ENCODE measurements around the gene EFHC2. TPM values are rescaled to one million over a fixed set of nuclear protein-coding genes. Genes with fewer than 3 reads are reported as not detected.

The EFHC2 gene
- total and polyA plus RNA-seq, 2 of the 8 experiments (the other 6 are each of a cell fraction or from before 2014, with no cell fraction given): 1.8 to 3.4 TPM

DNA sequence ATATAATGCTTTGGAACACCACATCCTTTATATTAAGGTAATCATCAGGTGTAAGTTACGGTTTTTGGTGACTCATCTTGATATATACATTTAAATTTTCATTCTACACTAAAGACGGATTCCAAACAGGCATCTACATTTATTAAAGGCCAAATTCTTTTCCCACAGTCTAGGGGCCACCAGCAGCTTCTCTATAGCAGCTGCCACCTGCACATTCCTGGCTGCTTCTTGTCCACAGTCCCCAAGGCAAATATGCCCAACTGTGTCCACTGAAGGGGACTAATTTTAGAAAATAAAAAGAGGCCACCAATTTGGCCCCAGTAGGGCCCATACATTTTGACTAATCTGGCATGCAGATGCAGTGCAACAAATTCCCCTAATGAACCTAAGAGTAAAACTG is 96.6 kb downstream of the EFHC2 start:
- H3K9ac ChIP-seq (replicated peaks in 1 of 4; ENCODE audit: extremely low read depth in 1 of 4, low read depth in 3 of 4, low read length in 3 of 4): no peak overlapping the region

More for the DNA sequence above, 96.6 kb downstream of the EFHC2 start:
- H4K5ac ChIP-seq (ENCODE audit: insufficient read length, low read depth, low read length): no peak overlapping the region
- no peaks in the 10 kb centered on the region for H3K23me2 ChIP-seq (ENCODE audit: low read depth, low read length)
- DNase-seq (ENCODE audit: low read depth in 1 of 2, low spot score in 2 of 2) (no peak), FAIRE-seq (no peak)
- H2BK15ac ChIP-seq (ENCODE audit: low read length): no peak overlapping the region
- H2BK120ac ChIP-seq (replicated peaks; ENCODE audit: low read depth, low read length): no peak overlapping the region
- no peak overlapping the region for H2BK20ac ChIP-seq (ENCODE audit: low read length)
- H4K8ac ChIP-seq (ENCODE audit: extremely low read depth, insufficient read depth, low read length): no peak overlapping the region
- H3K9me3 ChIP-seq (ENCODE audit: insufficient read depth in 2 of 2, low read depth in 1 of 2, low read length in 1 of 2): no peaks in the 10 kb centered on the region
- no peaks in the 10 kb centered on the region for H3K27me3 ChIP-seq (replicated peaks in 1 of 4; ENCODE audit: control insufficient read depth in 3 of 4, extremely low read depth in 1 of 4, insufficient read depth in 3 of 4, low read length in 3 of 4)
- H2AFZ ChIP-seq (ENCODE audit: low read length): no peak overlapping the region
- H3K27ac ChIP-seq (ENCODE audit: low read depth, low read length): no peak overlapping the region
- no peaks in the 10 kb centered on the region; a peak in 1 of 7 replicates for H3K4me1 ChIP-seq (replicated peaks in 1 of 4; ENCODE audit: control insufficient read depth in 3 of 4, insufficient read depth in 4 of 4, low read length in 3 of 4)
- H3K14ac ChIP-seq (ENCODE audit: insufficient read length): no peak overlapping the region
- H4K20me1 ChIP-seq (replicated peaks in 1 of 2; ENCODE audit: control insufficient read depth in 1 of 2, insufficient read depth in 2 of 2, low read length in 2 of 2): no peaks in the 10 kb centered on the region
- no peaks in the 10 kb centered on the region for H3K79me1 ChIP-seq (ENCODE audit: low read depth, low read length)
- H3K18ac ChIP-seq (ENCODE audit: extremely low read depth, low read length): no peak overlapping the region
- POLR2A ChIA-PET (ENCODE audit: partially characterized antibody): no interaction called here
- no peak overlapping the region for H3K4ac ChIP-seq (replicated peaks; ENCODE audit: insufficient read length, low read depth, low read length)
- no peak for TF ChIP-seq RAD21 (IDR thresholded peaks at IDR 0.05 in 1 of 2, conservative IDR thresholded peaks at IDR 0.05 in 1 of 2; ENCODE audit: low read depth in 2 of 2, low read length in 2 of 2)
- TF ChIP-seq, protein P1, sequence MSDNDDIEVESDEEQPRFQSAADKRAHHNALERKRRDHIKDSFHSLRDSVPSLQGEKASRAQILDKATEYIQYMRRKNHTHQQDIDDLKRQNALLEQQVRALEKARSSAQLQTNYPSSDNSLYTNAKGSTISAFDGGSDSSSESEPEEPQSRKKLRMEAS (IDR thresholded peaks at IDR 0.05): no peak
- no peak for TF ChIP-seq NRF1 (IDR thresholded peaks at IDR 0.05; ENCODE audit: low read depth, low read length)
- TF ChIP-seq POLR2A (IDR thresholded peaks at IDR 0.05; ENCODE audit: control extremely low read depth in 1 of 2, low read depth in 2 of 2, low read length in 2 of 2): no peak
- TF ChIP-seq KDM1A (IDR thresholded peaks at IDR 0.05; ENCODE audit: borderline replicate concordance, low read length): no peak
- no peak for TF ChIP-seq SUZ12 (IDR thresholded peaks at IDR 0.05; ENCODE audit: low read length)
- TF ChIP-seq, protein P2, sequence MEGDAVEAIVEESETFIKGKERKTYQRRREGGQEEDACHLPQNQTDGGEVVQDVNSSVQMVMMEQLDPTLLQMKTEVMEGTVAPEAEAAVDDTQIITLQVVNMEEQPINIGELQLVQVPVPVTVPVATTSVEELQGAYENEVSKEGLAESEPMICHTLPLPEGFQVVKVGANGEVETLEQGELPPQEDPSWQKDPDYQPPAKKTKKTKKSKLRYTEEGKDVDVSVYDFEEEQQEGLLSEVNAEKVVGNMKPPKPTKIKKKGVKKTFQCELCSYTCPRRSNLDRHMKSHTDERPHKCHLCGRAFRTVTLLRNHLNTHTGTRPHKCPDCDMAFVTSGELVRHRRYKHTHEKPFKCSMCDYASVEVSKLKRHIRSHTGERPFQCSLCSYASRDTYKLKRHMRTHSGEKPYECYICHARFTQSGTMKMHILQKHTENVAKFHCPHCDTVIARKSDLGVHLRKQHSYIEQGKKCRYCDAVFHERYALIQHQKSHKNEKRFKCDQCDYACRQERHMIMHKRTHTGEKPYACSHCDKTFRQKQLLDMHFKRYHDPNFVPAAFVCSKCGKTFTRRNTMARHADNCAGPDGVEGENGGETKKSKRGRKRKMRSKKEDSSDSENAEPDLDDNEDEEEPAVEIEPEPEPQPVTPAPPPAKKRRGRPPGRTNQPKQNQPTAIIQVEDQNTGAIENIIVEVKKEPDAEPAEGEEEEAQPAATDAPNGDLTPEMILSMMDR (IDR thresholded peaks at IDR 0.05; ENCODE audit: control extremely low read depth in 1 of 3, insufficient read depth in 1 of 3, low read depth in 1 of 3, low read length in 3 of 3): no peak
- TF ChIP-seq, protein P3, sequence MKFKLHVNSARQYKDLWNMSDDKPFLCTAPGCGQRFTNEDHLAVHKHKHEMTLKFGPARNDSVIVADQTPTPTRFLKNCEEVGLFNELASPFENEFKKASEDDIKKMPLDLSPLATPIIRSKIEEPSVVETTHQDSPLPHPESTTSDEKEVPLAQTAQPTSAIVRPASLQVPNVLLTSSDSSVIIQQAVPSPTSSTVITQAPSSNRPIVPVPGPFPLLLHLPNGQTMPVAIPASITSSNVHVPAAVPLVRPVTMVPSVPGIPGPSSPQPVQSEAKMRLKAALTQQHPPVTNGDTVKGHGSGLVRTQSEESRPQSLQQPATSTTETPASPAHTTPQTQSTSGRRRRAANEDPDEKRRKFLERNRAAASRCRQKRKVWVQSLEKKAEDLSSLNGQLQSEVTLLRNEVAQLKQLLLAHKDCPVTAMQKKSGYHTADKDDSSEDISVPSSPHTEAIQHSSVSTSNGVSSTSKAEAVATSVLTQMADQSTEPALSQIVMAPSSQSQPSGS (IDR thresholded peaks at IDR 0.05; ENCODE audit: low read length): no peak
- no peak for TF ChIP-seq TBP (IDR thresholded peaks at IDR 0.05; ENCODE audit: low read depth, low read length)
- no peak for TF ChIP-seq PHF8 (conservative IDR thresholded peaks at IDR 0.05; ENCODE audit: low read depth, low read length)
- H2BK12ac ChIP-seq (ENCODE audit: low read depth, low read length): no peak overlapping the region
- no peaks in the 10 kb centered on the region for H3K36me3 ChIP-seq (ENCODE audit: control insufficient read depth in 2 of 4, insufficient read depth in 4 of 4, low read length in 3 of 4)
- 94% methylated on average over 2 of the region's 2 CpGs; no CpG with 5 or more reads in 1 of the 2 experiments for WGBS, 2 experiments (ENCODE audit: extremely low coverage in 1 of 2, insufficient coverage in 1 of 2, insufficient read length in 1 of 2, insufficient replicate concordance in 2 of 2, low coverage in 1 of 2, low lambda C conversion rate in 2 of 2, missing lambda C conversion rate in 1 of 2)
- no peak overlapping the region for H3K4me3 ChIP-seq (ENCODE audit: extremely low read depth in 1 of 4, insufficient read depth in 2 of 4, low read depth in 3 of 4, low read length in 4 of 4)
- CTCF ChIA-PET (ENCODE audit: partially characterized antibody): interaction anchor here (0.8 to 1.7 kb wide), 2 partner anchors 8 to 277 kb away, joined by 3 to 4 read pairs; no protein-coding TSS in a partner anchor
- no peak overlapping the region for H3K23ac ChIP-seq (ENCODE audit: insufficient read length)
- H3K79me2 ChIP-seq (ENCODE audit: control insufficient read depth in 1 of 2, insufficient read depth in 2 of 2, low read length in 2 of 2): no peaks in the 10 kb centered on the region
- H2BK5ac ChIP-seq (ENCODE audit: low read depth, low read length): no peak overlapping the region
- no peak overlapping the region for H3K56ac ChIP-seq (replicated peaks; ENCODE audit: insufficient read length, low read depth, low read length)
- no peak overlapping the region for H2AK5ac ChIP-seq (ENCODE audit: low read depth, low read length)
- H3K4me2 ChIP-seq (ENCODE audit: insufficient read depth in 1 of 2, low read depth in 2 of 2, low read length in 2 of 2): no peak overlapping the region
- no peak overlapping the region for H4K91ac ChIP-seq (replicated peaks; ENCODE audit: insufficient read length, low read length)
